ENCODE measurements around the gene PPIP5K2. TPM values are rescaled to one million over a fixed set of nuclear protein-coding genes. Genes with fewer than 3 reads are reported as not detected.
"Not testable (repeated sequence)": the region's sequence is repeated elsewhere in the genome, so short reads cannot be mapped to it uniquely, and the experiment has no call there.

PPIP5K2 gene
- 24.0 TPM for total RNA-seq

GRCh38 chr5:103119765-103120606 lies at the start of gene PPIP5K2, which contains the start of gene GIN1:
TSS of gene PPIP5K2 (plus strand) at chr5:103120301. CDS start at chr5:103129590, 9,289 bp downstream.
TSS of gene GIN1 (minus strand) at chr5:103120138. CDS start at chr5:103108707, 11,431 bp downstream.
- ATAC-seq (peak; percentile 95), DNase-seq (ENCODE audit: low spot score) (peak; percentile 98)

GRCh38 chr5:103073500-103073899 lies 46.6 kb upstream of the PPIP5K2 start:
- DNase-seq (ENCODE audit: low spot score); ATAC-seq: not testable (repeated sequence)

- ATAC-seq (no peak), DNase-seq (ENCODE audit: low spot score) (no peak)
These were observed 44.7 kb upstream of the PPIP5K2 start for GRCh38 chr5:103075442-103075841.

GRCh38 chr5:103079796-103080195 lies 40.3 kb upstream of the PPIP5K2 start:
- ATAC-seq, result no peak
- no peak for DNase-seq (ENCODE audit: low spot score)

GRCh38 chr5:103086547-103086946 lies 33.6 kb upstream of the PPIP5K2 start:
- ATAC-seq (no peak), DNase-seq (ENCODE audit: low spot score) (no peak)

GRCh38 chr5:103089272-103089671 lies 30.8 kb upstream of the PPIP5K2 start:
- DNase-seq (ENCODE audit: low spot score), result no peak
- ATAC-seq, result no peak

- ATAC-seq (no peak), DNase-seq (ENCODE audit: low spot score) (no peak)
These were observed 29.3 kb upstream of the PPIP5K2 start for GRCh38 chr5:103090791-103091190.

- ATAC-seq, result no peak
- no peak for DNase-seq (ENCODE audit: low spot score)
These were observed 27.4 kb upstream of the PPIP5K2 start for GRCh38 chr5:103092676-103093075.

GRCh38 chr5:103093727-103094126 lies 26.4 kb upstream of the PPIP5K2 start:
- no peak for ATAC-seq
- no peak for DNase-seq (ENCODE audit: low spot score)

- DNase-seq (ENCODE audit: low spot score) (no peak), ATAC-seq (no peak)
These were observed 25.4 kb upstream of the PPIP5K2 start for GRCh38 chr5:103094737-103095136.

GRCh38 chr5:103098993-103099392 lies 21.1 kb upstream of the PPIP5K2 start:
- peak; percentile 75 for ATAC-seq
- no peak for DNase-seq (ENCODE audit: low spot score)

GRCh38 chr5:103101079-103101750 lies 18.9 kb upstream of the PPIP5K2 start:
- DNase-seq (ENCODE audit: low spot score) (no peak), ATAC-seq (no peak)

- DNase-seq (ENCODE audit: low spot score) (no peak), ATAC-seq (no peak)
These were observed 17.9 kb upstream of the PPIP5K2 start for GRCh38 chr5:103102234-103102633.

GRCh38 chr5:103108086-103108485 lies 12.0 kb upstream of the PPIP5K2 start:
- ATAC-seq, result no peak

GRCh38 chr5:103109277-103109676 lies 10.8 kb upstream of the PPIP5K2 start:
- ATAC-seq (no peak), DNase-seq (ENCODE audit: low spot score) (no peak)

More at GRCh38 chr5:103108086-103108485, 12.0 kb upstream of the PPIP5K2 start:
- DNase-seq (ENCODE audit: low spot score), result no peak

- ATAC-seq (no peak), DNase-seq (ENCODE audit: low spot score) (no peak)
These were observed 9.7 kb upstream of the PPIP5K2 start for GRCh38 chr5:103110403-103110802.

GRCh38 chr5:103111468-103111867 lies 8.6 kb upstream of the PPIP5K2 start:
- no peak for ATAC-seq
- no peak for DNase-seq (ENCODE audit: low spot score)

GRCh38 chr5:103112910-103113309 lies 7.2 kb upstream of the PPIP5K2 start:
- ATAC-seq, result no peak
- no peak for DNase-seq (ENCODE audit: low spot score)

GRCh38 chr5:103114440-103114839 lies 5.7 kb upstream of the PPIP5K2 start:
- ATAC-seq (no peak), DNase-seq (ENCODE audit: low spot score) (no peak)

GRCh38 chr5:103117471-103117991 lies 2.6 kb upstream of the PPIP5K2 start:
- ATAC-seq, result no peak

GRCh38 chr5:103119070-103119764 lies 884 bp upstream of the PPIP5K2 start:
- DNase-seq (ENCODE audit: low spot score) (no peak), ATAC-seq (no peak)

More at GRCh38 chr5:103117471-103117991, 2.6 kb upstream of the PPIP5K2 start:
- DNase-seq (ENCODE audit: low spot score), result no peak

All from left lobe of liver (tissue), 2 donors.